Skin epidermis (tissue), 12 donors: ENCODE data around the gene GTF2F2.
A peak's percentile ranks its signal among the peaks of the same experiment; 100 is the strongest.
"Not testable (repeated sequence)": the region's sequence is repeated elsewhere in the genome, so short reads cannot be mapped to it uniquely, and the experiment has no call there.

ENCODE experiments used
- H3K27ac ChIP-seq, 21 experiments: fragments of 200-600 bp; sonication (generic) in 11 of 21; one replicate each; pipeline ENCODE4 v1.5.0; 2020; ENCODE audit warnings: mild to moderate bottlenecking in 3 of 21, inconsistent platforms in 2 of 21, moderate library complexity in 2 of 21
- H3K4me3 ChIP-seq, 7 experiments: fragments of 200-600 bp; sonication (generic) in 2 of 7; one replicate each; pipeline ENCODE4 v1.5.0; 2020; ENCODE audit warnings: inconsistent platforms in 2 of 7, mild to moderate bottlenecking in 2 of 7, moderate library complexity in 1 of 7

GTF2F2 gene

DNA sequence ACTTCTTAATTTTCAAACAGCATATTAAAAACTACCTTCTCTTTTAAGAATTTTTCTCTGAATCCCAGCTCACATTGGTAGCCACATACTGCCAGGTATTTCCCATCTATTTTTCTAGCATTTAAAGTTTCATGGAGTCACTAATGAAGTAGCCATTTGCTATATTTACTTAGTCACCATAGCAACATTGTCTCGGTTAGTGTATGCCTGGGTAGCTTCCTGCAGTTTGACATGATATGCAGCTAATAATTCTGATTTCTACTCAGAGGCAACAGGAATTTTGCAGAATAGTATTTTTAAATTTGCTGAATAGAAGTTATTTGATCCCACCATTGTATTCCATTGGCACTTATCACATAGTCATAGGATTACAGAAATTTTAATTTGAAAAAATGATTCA is 111.4 kb downstream of the GTF2F2 start:
- Histone ChIP-seq H3K4me3 (no peak overlapping the region), H3K27ac (no peak overlapping the region)

DNA sequence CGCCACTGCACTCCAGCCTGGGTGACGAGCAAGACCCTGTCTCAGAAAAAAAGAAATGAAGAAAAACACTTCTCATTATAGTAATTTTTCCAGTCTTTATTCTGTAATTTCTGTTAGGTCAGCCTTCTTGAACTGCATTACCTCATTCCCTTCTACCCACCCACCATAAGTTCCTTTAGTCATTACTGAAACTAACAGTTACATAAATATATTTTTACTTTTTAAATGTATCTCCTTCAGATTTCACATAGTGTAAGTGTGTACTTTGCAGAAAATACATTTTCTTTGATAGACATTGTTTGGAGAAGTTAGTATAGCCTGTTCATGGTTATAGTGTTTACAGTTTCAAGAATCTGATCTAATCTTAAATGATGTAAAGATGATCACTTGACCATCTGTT is 112.3 kb downstream of the GTF2F2 start:
- Histone ChIP-seq H3K27ac (no peak overlapping the region), H3K4me3 (no peak overlapping the region)

DNA sequence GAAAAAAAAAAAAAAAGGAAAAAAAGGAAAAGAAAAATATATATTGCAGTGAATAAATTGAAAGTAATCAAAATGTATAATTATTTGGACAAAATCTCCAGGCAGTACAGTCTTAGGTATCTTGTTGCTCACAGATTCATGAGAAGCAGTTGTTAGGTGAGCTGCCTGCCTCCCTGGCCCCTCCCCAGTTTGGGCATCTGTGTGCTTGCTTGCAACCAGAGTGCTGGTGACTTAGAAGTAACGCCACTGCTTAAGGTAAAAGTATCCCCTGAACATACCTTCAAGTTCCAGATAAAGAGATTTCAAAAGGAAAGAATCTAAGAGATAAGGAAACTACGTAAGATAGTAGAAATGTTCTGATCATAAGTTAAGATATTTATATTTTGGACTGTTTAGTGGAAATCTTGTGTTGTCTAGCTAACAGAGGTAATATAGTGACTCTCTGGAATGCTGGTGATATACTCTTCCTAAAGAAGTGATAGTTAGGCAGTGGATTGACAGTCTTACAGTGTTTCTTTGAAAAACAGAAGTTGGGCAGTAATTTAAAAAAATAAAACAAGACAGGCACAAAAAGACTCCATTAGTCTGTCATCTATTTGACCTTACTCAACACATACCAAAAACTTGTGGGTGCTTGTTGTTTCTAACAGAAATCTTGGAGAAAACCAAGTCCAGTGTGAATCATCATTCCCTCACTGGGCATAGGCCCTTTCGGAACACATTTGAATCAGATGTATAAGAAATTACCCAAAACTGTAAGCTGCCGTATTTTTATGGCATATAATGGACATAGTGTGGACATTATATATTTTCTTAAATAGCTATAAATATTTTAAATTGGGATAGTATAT is 118.9 kb downstream of the GTF2F2 start:
- Histone ChIP-seq H3K27ac (peak overlapping the region in 4 of 21 experiments; percentile 8 to 70 (median 38)), H3K4me3 (no peak overlapping the region)

DNA sequence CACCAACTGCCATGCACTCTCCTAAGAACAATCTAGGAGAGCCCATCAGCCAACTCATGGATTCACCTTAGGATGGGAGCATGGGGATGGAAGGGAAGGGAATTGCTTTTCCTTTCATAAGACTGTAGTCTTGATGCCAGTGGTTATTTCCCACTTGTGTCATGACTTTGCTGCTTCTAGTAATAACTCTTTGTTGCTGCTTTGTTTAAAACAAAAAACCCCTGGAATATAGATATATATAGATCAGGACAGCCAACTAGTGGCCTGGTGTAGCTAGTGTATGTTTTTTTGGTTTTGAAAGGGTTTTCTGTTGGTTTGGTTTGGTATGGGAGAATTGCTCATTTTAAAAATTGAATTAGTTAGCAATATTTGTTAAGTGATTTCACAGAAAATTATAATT is 119.8 kb downstream of the GTF2F2 start:
- Histone ChIP-seq H3K27ac (no peak overlapping the region), H3K4me3 (no peak overlapping the region)

DNA sequence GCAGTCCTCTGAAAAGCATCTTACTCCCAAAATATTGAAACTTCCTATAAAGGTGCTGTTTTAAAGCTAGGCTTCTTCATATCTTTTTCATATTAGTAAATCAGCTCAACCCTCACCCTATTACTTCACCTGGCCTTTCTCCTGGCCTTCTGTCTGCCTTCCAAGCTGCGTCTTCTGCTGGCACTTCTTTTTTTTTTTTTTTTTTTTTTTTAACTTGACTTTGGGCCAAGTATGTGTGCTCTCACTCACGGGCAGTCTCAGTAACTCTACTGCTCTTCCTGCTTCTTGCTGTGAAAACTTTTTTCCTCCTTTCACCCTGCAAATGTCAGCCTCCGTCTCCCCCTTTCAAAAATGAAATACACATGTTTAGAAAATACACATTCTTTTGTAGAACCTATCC is 121.8 kb downstream of the GTF2F2 start:
- Histone ChIP-seq H3K27ac (no peak overlapping the region), H3K4me3 (no peak overlapping the region)

DNA sequence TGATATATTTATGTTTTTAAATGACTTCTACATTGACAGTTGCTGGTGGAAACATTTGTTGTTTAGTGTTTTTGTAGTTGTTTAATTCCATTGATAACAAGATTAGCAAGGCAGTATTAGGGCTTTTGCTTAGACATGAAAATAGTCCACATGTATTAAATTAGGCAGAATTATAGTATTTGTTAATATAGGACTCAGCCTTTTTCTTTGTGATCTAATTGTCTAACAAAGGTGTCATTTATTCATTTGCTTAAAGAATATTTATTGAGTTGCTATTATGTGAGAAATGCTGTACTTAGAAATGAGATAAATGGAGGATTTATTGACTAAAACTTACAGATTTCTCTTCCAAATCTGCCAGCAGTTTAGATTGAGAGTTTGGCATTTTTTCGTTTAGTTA is 122.2 kb downstream of the GTF2F2 start:
- Histone ChIP-seq H3K4me3 (no peak overlapping the region), H3K27ac (peak overlapping the region in 1 of 21 experiments; percentile 52)

DNA sequence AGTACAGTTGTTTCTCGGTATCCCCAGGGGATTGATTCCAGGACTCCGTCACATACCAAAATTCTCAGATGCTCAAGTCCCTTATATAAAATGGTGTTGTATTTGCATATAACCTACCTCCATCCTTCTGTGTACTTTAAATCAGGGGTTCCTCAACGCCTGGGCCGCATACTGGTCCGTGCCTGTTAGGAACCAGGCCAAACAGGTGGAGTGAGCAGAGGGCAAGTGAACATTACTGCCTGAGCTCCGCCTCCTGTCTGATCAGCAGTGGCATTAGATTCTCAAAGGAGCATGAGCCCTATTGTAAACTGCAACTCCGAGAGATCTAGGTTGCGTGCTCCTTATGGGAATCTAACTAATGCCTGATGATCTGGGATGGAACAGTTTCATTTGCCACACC is 122.8 kb downstream of the GTF2F2 start:
- H3K27ac ChIP-seq: no peak overlapping the region

DNA sequence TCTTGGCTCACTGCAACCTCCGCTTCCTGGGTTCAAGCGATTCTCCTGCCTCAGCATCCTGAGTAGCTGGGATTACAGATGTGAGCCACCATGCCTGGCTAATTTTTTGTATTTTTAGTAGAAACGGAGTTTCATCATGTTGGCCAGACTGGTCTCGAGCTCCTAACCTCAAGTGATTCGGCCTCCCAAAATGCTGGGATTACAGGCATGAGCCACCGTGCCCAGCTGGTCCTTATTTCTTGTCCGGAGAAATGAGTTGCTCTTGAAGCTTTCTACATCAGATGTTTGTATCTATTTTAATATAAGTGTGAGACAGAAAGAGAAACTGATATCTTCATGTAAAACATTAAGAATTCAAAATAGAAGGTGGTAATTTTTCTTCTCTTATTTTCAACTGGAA is 124.4 kb downstream of the GTF2F2 start:
- H3K4me3 ChIP-seq, H3K27ac ChIP-seq: not testable (repeated sequence)

More for the DNA sequence above, 122.8 kb downstream of the GTF2F2 start:
- no peak overlapping the region for H3K4me3 ChIP-seq

DNA sequence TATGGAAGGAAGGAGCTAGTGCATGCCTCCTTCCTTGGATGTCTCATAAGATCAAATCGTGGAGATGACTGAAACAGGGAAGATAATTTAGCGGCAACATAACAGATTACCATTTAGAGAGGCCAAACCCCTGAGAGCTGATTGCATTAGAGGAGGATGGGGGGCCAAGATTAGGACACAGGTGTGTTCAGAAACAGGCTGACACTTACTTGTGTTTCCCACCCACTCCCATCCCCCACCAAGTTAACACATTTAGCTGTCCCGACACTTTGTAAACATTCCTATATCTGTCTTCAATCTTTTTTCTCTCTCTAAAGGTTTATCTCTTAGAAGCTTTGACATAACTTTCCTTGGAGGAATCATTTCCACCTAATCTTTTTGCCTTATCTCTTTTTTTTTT is 129.4 kb downstream of the GTF2F2 start:
- H3K4me3 ChIP-seq: no peak overlapping the region
- H3K27ac ChIP-seq: no peak overlapping the region

DNA sequence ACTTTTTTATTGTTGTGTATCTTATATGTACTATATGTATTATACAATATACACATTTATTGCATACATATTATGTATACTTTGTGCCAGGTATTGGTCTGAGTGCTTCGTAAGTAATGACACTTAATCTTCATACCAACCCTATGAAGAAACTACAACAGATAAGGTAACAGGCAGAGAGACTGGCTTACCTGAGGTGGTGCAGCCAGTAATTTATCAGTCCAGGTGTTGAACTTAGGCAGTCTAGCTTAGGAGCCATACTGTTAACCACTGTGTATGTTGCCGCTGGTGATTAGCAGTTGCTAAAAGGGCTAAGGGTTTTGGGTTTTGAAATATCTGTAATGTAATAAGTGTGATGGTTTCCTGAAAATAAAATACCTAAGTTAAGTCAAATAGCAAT is 134.1 kb downstream of the GTF2F2 start:
- H3K27ac ChIP-seq: no peak overlapping the region
- no peak overlapping the region for H3K4me3 ChIP-seq

DNA sequence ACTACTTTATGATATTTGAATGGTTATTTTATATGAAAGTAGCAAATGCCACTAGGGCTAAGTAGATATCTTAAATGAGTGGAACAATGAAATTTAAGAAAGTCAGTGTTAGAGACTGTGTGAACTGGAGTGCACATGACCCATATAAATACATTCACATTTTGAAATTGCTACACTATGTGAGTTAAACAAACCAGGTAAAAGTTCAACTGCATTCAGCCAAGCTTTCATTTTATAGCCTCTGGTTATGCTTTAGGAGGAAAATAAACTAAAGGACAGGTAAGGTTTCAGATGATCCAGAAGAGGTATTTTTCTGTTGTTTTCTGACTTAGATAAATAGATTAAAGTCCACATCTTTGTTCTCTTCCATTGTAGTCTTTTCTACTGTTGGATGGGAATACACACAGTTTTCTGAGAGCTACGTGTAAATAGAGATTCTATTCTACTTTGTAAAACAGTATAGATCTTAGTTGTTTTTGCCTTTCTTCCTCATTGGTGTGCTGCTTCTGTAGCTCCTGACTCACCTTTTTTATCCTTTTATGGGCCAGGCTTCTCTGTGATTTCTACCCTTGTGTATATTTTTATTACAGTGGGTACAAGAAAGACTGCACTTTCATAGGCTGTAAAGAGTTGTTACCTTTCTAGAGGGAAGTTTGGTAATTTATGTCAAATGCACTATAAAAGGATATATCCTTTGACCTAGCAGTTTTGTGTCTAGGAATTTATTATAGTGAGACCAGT is 135.1 kb downstream of the GTF2F2 start:
- Histone ChIP-seq H3K27ac (no peak overlapping the region), H3K4me3 (no peak overlapping the region)

DNA sequence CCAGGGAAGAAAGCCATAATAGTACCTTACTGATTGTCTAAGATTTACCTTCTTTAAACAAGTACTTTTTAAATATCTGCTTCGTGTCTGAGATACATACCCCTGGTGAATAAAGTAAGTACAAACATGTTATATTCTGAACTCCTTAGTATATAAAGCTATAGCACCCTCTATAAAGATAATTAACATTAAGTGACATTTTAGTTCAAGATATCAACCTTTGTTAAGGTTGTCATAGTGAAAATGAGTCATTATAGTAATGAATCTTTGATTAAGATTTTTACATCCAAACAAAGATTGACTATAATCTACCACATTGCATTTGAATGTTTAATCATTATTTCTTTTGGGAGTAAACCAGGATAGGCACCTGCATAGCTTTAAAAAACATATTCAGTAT is 135.9 kb downstream of the GTF2F2 start:
- Histone ChIP-seq H3K4me3 (no peak overlapping the region), H3K27ac (no peak overlapping the region)

DNA sequence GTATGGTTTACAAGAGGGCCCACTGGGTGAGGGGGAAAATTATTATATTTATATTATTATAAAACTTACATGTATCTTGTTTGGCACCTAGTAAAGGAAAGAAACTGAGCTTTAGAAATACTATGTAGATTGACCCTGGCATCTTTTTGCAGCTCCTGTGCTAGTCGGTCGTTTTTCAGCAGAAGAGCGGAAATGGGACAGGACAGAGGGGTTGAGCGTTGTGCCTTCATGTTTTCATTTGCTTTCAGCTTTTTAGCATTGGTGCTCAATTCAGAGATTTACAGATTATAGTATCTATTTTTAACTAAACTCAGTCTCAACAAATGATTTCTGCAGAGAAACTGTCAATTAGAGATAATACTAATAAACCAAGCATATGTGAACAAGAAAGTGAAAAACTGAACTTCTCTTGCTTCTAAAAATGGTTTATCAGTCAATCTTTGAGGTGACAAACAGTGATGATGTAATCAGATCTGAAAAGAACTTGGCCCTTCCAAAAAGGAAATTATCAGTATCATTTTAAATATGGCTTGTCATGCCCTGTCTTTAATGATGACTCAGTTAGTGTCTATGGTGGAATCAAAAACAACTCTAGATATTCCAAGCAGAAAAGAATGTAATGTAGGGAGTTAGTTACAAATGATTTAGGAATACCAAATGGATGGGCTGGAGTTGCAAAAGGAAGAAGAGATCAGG is 137.5 kb downstream of the GTF2F2 start:
- H3K27ac ChIP-seq: no peak overlapping the region
- no peak overlapping the region for H3K4me3 ChIP-seq

DNA sequence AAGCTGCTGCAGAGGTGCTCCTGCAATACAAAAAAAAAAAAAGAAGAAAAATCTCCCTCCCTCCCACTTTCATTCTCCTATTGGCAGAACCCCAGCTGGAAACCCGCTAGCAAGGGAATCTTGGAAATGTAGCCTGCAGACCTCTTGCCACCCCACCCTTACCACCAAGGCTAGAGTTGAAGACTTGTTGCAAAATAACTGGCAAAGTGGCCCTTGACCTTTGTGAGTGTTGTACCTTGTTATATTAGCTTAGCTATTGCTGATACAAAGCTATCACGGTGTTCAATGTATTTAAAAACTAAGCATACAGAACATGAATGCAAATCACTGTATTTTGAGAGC is 138.0 kb downstream of the GTF2F2 start:
- H3K27ac ChIP-seq: no peak overlapping the region
- H3K4me3 ChIP-seq: no peak overlapping the region

DNA sequence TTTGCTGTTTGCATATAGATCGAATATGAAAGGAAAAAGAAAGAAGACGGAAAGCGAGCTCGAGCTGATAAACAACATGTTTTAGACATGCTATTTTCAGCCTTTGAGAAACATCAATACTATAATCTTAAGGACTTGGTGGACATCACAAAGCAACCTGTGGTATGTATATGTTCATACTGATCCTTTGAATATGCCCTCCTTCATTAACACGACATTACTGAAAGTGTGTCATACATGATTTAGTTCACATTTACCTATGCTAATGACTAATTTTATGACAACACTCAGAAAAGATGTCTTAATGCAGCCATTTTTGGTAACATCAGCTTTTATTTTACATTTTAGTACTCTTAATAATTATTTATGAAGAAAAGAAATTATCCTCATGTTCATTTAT is 146.9 kb downstream of the GTF2F2 start:
- no peak overlapping the region for H3K4me3 ChIP-seq
- H3K27ac ChIP-seq: no peak overlapping the region

DNA sequence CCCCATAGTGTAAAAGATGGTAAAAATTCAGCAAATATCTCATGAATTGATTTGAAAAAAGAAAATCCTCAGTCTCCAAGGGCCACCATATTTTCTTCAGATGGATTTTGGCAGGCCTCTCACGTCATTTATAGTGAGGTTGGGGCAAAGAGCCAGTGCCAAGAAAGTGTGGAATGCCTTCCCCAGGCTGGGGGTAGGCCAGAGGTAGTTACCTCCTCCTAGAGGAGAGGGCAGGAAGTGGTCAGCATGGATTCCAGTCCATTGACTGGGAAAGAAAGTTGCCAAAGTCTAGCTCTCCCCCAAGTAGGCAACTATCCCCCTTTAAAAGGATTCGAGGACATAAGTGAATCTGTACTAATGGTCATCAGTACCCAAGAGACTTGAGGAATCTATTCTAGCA is 148.9 kb downstream of the GTF2F2 start:
- Histone ChIP-seq H3K4me3 (no peak overlapping the region), H3K27ac (no peak overlapping the region)

DNA sequence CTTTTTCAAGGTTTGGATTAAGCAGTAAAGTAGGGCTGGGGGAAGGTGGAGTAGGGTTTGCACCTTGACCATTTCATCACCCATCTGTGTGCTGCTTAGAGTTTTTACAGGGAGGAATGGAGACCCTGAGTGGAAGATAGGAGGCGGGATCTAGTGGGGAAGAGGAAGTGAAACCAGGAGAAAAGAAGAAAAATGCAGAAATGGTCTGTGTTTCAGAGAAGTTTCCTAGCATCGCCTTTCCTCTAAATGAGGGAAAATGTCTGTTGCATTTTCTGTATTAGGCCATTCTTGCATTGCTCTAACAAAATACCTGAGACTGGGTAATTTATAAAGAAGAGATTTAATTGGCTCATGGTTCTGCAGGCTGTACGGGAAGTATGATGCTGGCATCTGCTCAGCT is 156.6 kb downstream of the GTF2F2 start:
- H3K27ac ChIP-seq: no peak overlapping the region
- no peak overlapping the region for H3K4me3 ChIP-seq

DNA sequence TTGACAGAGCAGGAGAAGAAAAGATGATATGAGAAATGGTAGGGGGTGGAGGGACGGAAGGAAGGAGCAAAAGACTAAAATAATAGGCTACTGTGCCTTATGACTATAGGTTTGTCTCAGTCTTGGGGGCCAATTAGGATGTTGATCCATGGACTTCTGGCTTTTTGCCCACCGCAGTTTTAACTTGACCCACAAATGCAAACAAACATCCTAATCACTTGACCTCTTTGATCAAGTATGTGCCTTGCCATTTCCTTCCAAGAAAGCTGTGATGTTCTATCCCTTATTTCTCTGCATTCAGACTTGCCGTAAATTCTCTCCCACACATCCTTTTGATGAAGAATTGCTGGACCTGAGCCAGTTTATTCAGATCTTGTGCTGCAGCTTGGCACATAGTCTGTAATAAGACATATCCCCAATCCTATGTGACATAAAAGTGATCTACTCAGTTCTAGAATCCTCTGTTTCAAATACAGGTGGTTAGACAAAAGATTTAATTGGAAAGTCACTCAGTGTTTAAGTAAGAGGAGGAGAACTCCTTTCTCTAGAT is 157.9 kb downstream of the GTF2F2 start:
- no peak overlapping the region for H3K27ac ChIP-seq
- no peak overlapping the region for H3K4me3 ChIP-seq

DNA sequence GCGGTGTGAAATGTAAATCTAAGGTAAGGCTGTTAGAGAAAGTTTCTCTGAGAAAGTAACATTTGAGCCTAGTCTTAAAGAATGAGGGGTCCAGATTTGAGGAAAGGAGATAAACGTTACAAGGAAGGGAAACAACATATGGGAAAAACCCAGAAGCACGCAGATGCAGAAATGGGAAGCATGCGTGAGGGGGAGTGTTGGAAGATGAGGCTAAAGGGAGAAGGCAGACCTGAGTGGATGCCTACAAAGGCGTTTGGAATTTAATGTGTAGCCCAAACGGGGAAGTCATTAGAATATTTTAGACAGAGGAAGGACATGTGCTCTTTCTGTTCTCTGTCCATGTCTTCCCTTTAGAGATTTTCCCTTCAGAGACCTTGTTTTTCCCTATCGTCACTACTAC is 159.7 kb downstream of the GTF2F2 start:
- H3K4me3 ChIP-seq: no peak overlapping the region
- H3K27ac ChIP-seq: no peak overlapping the region

DNA sequence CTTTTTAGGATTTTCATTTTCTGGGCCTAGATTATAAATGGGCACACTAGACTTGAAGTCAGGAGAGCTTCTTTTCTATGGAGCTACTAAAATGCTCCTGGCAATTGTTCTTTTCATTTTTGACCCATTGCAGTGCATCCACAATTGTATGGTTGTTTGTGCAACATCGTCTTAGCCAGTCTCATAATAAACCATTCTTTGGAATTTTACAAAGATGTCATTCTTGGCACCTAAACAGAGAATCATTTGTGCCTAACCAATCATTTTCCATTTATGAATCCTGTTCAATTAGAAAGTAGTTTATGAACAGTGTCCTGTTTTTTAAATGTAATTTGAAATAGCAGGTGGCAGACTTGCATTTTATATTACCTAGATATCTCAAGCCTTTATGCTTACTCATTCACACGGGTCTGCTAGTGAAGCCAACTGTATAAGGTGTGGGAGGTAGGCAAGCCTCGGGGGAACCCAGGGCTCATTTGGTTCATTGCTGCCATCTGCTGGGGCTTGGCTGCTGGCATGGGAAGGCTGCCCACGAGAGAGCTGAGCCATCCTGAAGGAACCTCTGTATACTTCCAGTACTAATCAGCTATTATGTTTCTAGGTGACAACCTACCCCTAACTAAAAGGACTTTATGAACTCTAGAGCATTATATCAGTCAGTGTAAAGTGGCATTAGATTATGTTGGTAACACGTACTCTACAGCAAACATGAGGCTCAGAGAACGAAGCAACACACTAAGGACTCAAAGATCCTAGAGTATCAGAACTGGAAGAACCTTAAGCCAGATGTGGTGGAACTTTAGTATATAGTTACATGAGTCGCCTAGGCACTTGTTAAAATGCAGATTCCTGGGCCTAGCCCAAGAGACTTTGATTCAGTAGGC is 160.7 kb downstream of the GTF2F2 start:
- no peak overlapping the region for H3K27ac ChIP-seq
- no peak overlapping the region for H3K4me3 ChIP-seq
